Activated CD4-positive, alpha-beta T cell treated with anti-CD3 and anti-CD28 coated beads, Interleukin-2, Interleukin-4, amounts not matched to agents 100 ng/mL and 50 ng/mL, durations not matched to agents 16 hours and 8 hours (primary cell): ENCODE data around the gene NRBF2.
"Not testable (repeated sequence)": the region's sequence is repeated elsewhere in the genome, so short reads cannot be mapped to it uniquely, and the experiment has no call there.

Source experiments
- DNase-seq: peaks from one replicate; pipeline ENCODE4 v3.0.0-alpha.2; 2020; ENCODE audit warnings: low spot score

The NRBF2 gene

GRCh38 chr10:63133056-63133820, at the start of gene NRBF2:
Gene NRBF2 (plus strand): TSS chr10:63133328. CDS start chr10:63133471, 143 bp downstream.
- DNase-seq: peak; percentile 97

GRCh38 chr10:63083406-63083805, 49.7 kb upstream of the NRBF2 start:
- not testable (repeated sequence) for DNase-seq

- DNase-seq: peak; percentile 53
These were observed 49.0 kb upstream of the NRBF2 start for GRCh38 chr10:63083904-63084689.

GRCh38 chr10:63084690-63085382, 48.3 kb upstream of the NRBF2 start:
- no peak for DNase-seq

- DNase-seq: no peak
These were observed 39.9 kb upstream of the NRBF2 start for GRCh38 chr10:63093227-63093626.

- no peak for DNase-seq
These were observed 38.7 kb upstream of the NRBF2 start for GRCh38 chr10:63094405-63094804.

GRCh38 chr10:63094881-63095280, 38.2 kb upstream of the NRBF2 start:
- DNase-seq: no peak

GRCh38 chr10:63099734-63100133, 33.4 kb upstream of the NRBF2 start:
- no peak for DNase-seq

GRCh38 chr10:63101091-63101490, 32.0 kb upstream of the NRBF2 start:
- DNase-seq: not testable (repeated sequence)

- not testable (repeated sequence) for DNase-seq
These were observed 30.7 kb upstream of the NRBF2 start for GRCh38 chr10:63102279-63102883.

- DNase-seq: not testable (repeated sequence)
These were observed 29.9 kb upstream of the NRBF2 start for GRCh38 chr10:63103178-63103577.

- DNase-seq: peak; percentile 73
These were observed 29.1 kb upstream of the NRBF2 start for GRCh38 chr10:63103971-63104409.

GRCh38 chr10:63105225-63106110, 27.7 kb upstream of the NRBF2 start:
- DNase-seq: no peak

GRCh38 chr10:63106111-63106755, 26.9 kb upstream of the NRBF2 start:
- DNase-seq: no peak

GRCh38 chr10:63107943-63108437, 25.1 kb upstream of the NRBF2 start:
- DNase-seq: no peak

- DNase-seq: no peak
These were observed 22.2 kb upstream of the NRBF2 start for GRCh38 chr10:63110940-63111339.

GRCh38 chr10:63114031-63114814, 18.9 kb upstream of the NRBF2 start:
- no peak for DNase-seq

- no peak for DNase-seq
These were observed 17.3 kb upstream of the NRBF2 start for GRCh38 chr10:63115732-63116383.

- no peak for DNase-seq
These were observed 16.6 kb upstream of the NRBF2 start for GRCh38 chr10:63116452-63117072.
